Glutamatergic neuron (in vitro differentiated cells): ENCODE data around the gene ARHGAP21. TPM values are rescaled to one million over a fixed set of nuclear protein-coding genes. Genes with fewer than 3 reads are reported as not detected.
A peak's percentile ranks its signal among the peaks of the same experiment; 100 is the strongest.

Experiments used
- DNase-seq: peaks from one replicate; pipeline ENCODE4 v3.0.0; 2022
- H3K27ac Mint-ChIP-seq: one replicate; pipeline ENCODE4 v1.8.0; 2020; ENCODE audit warnings: mild to moderate bottlenecking, mixed read lengths, inconsistent platforms; ENCODE audit not compliant: unreplicated experiment
- H3K27me3 Mint-ChIP-seq: one replicate; pipeline ENCODE4 v1.8.0; 2020; ENCODE audit warnings: mild to moderate bottlenecking, moderate library complexity, mixed read lengths, inconsistent platforms; ENCODE audit not compliant: unreplicated experiment
- H3K36me3 Mint-ChIP-seq: one replicate; pipeline ENCODE4 v1.8.0; 2020; ENCODE audit warnings: mild to moderate bottlenecking, mixed read lengths, inconsistent platforms; ENCODE audit not compliant: unreplicated experiment
- H3K4me1 Mint-ChIP-seq: one replicate; pipeline ENCODE4 v1.8.0; 2020; ENCODE audit warnings: mild to moderate bottlenecking, low read depth, mixed read lengths, inconsistent platforms; ENCODE audit not compliant: unreplicated experiment
- H3K4me3 Mint-ChIP-seq: one replicate; pipeline ENCODE4 v1.8.0; 2020; ENCODE audit warnings: mild to moderate bottlenecking, mixed read lengths, inconsistent platforms; ENCODE audit not compliant: unreplicated experiment
- H3K9me3 Mint-ChIP-seq: one replicate; pipeline ENCODE4 v1.8.0; 2020; ENCODE audit warnings: mild to moderate bottlenecking, moderate library complexity, mixed read lengths, inconsistent platforms; ENCODE audit not compliant: unreplicated experiment
- CTCF ChIP-seq: fragments of 200-600 bp; sonication (generic); IDR thresholded peaks from one replicate; pipeline ENCODE4 v1.5.0; 2021; ENCODE audit not compliant: partially characterized antibody, unreplicated experiment
- total RNA-seq: library from RNA; stranded (reverse); fragmentation: NEBNext Ultra II Directional; extraction: Animal tissue kit (Norgen Biotek cat#: 25700); gene quantifications from one replicate; pipeline ENCODE4 v1.2.1, GENCODE V29; 2021; ENCODE audit not compliant: unreplicated experiment

The ARHGAP21 gene
- total RNA-seq, 1 donor from 2014 or later = 217 TPM

- H3K27me3 Mint-ChIP-seq = peaks cover 2% of the 10 kb centered on the region
- H3K4me1 Mint-ChIP-seq = peaks cover 30% of the 10 kb centered on the region
- peaks cover 6% of the 10 kb centered on the region for H3K9me3 Mint-ChIP-seq
- H3K27ac Mint-ChIP-seq = no peak overlapping the region
- TF ChIP-seq CTCF = no peak
- no peaks in the 10 kb centered on the region for H3K36me3 Mint-ChIP-seq
- DNase-seq = no peak
- no peak overlapping the region for H3K4me3 Mint-ChIP-seq
These were observed 22.2 kb downstream of the ARHGAP21 start for GRCh38 chr10:24701447-24701846.

GRCh38 chr10:24700948-24701347 is 22.7 kb downstream of the ARHGAP21 start:
- Mint-ChIP-seq H3K27ac (peak overlapping the region; percentile 62), H3K4me1 (peaks cover 32% of the 10 kb centered on the region), H3K36me3 (no peaks in the 10 kb centered on the region), H3K4me3 (no peak overlapping the region), H3K27me3 (peaks cover 2% of the 10 kb centered on the region), H3K9me3 (peaks cover 6% of the 10 kb centered on the region)
- TF ChIP-seq CTCF = no peak
- DNase-seq = no peak

- Mint-ChIP-seq H3K4me1 (peaks cover 33% of the 10 kb centered on the region), H3K4me3 (no peak overlapping the region), H3K27ac (no peak overlapping the region), H3K9me3 (peaks cover 6% of the 10 kb centered on the region), H3K36me3 (no peaks in the 10 kb centered on the region), H3K27me3 (peaks cover 2% of the 10 kb centered on the region)
- no peak for TF ChIP-seq CTCF
- DNase-seq = no peak
These were observed 25.4 kb downstream of the ARHGAP21 start for GRCh38 chr10:24698270-24698669.

GRCh38 chr10:24697080-24697479 is 26.6 kb downstream of the ARHGAP21 start:
- no peak overlapping the region for H3K27ac Mint-ChIP-seq
- H3K4me1 Mint-ChIP-seq = peaks cover 33% of the 10 kb centered on the region
- peaks cover 3% of the 10 kb centered on the region for H3K36me3 Mint-ChIP-seq
- no peak overlapping the region for H3K4me3 Mint-ChIP-seq
- H3K9me3 Mint-ChIP-seq = peaks cover 6% of the 10 kb centered on the region
- H3K27me3 Mint-ChIP-seq = peaks cover 2% of the 10 kb centered on the region
- TF ChIP-seq CTCF = no peak
- DNase-seq = no peak

GRCh38 chr10:24695452-24695851 is 28.2 kb downstream of the ARHGAP21 start:
- Mint-ChIP-seq H3K4me3 (peak overlapping the region; percentile 64), H3K27me3 (peaks cover 2% of the 10 kb centered on the region), H3K27ac (peak overlapping the region; percentile 89), H3K9me3 (peaks cover 6% of the 10 kb centered on the region), H3K36me3 (peaks cover 3% of the 10 kb centered on the region), H3K4me1 (peaks cover 31% of the 10 kb centered on the region)
- TF ChIP-seq CTCF = no peak
- no peak for DNase-seq
